IMR-90 (cell line): Measurements from ENCODE around the gene ATP1B4. TPM values are rescaled to one million over a fixed set of nuclear protein-coding genes. Genes with fewer than 3 reads are reported as not detected.

Experiments used
- ATAC-seq: fragments of 200-7000 bp; cut with Tn5 transposase; 2 replicates; pipeline ENCODE4 v1.9.1; 2020; ENCODE audit warnings: low read depth, mild to moderate bottlenecking, moderate library complexity
- BruUV-seq: library from RNA; stranded (reverse); fragments of 400-500 nt; replicated peaks from 2 replicates; lab custom pipeline; 2021; lab: Mats Ljungman, UMichigan
- CTCF ChIA-PET: fragments of 300-600 bp; formaldehyde crosslinking; extraction: SDS; loops from one replicate; lab custom pipeline; 2021; ENCODE audit warnings: antibody characterized with exemption; lab: Yijun Ruan, JAX
- POLR2A ChIA-PET: fragments of 300-600 bp; sonication (Branson Sonifier 250); formaldehyde crosslinking; loops from one replicate; lab custom pipeline; 2022; ENCODE audit warnings: antibody characterized with exemption; ENCODE audit not compliant: unreplicated experiment; lab: Charles Lee
- DNase-seq: peaks from one replicate; pipeline ENCODE4 v3.0.0; 2013
- H2AFZ ChIP-seq: replicated peaks from 2 replicates; pipeline ENCODE3; 2013; ENCODE audit warnings: low read length, mild to moderate bottlenecking; ENCODE audit not compliant: poor library complexity
- H2AK5ac ChIP-seq: 2 replicates; pipeline ENCODE4 v1.6.1; 2013; ENCODE audit warnings: low read depth, low read length, inconsistent platforms
- H2AK9ac ChIP-seq: replicated peaks from 2 replicates; pipeline ENCODE3; 2013; ENCODE audit warnings: mild to moderate bottlenecking, low read depth, low read length, moderate library complexity; ENCODE audit not compliant: poor library complexity
- H2BK120ac ChIP-seq: 2 replicates; pipeline ENCODE4 v1.6.1; 2013; ENCODE audit warnings: low read depth, low read length, inconsistent platforms
- H2BK15ac ChIP-seq: 3 replicates; pipeline ENCODE4 v1.6.1; 2013; ENCODE audit warnings: low read depth, low read length, inconsistent platforms
- H2BK20ac ChIP-seq: 2 replicates; pipeline ENCODE4 v1.6.1; 2013; ENCODE audit warnings: low read depth, mild to moderate bottlenecking, inconsistent platforms, low read length, moderate library complexity
- H2BK5ac ChIP-seq: 2 replicates; pipeline ENCODE4 v1.6.1; 2013; ENCODE audit warnings: mild to moderate bottlenecking, low read depth, low read length, inconsistent platforms; ENCODE audit not compliant: poor library complexity, severe bottlenecking
- H3K14ac ChIP-seq: replicated peaks from 2 replicates; pipeline ENCODE4 v1.6.1; 2013; ENCODE audit warnings: low read depth, low read length, inconsistent platforms
- H3K18ac ChIP-seq: 2 replicates; pipeline ENCODE4 v1.6.1; 2013; ENCODE audit warnings: low read depth, low read length, control low read depth
- H3K23ac ChIP-seq: 2 replicates; pipeline ENCODE4 v1.6.1; 2013; ENCODE audit warnings: low read depth, low read length, inconsistent platforms
- H3K27ac ChIP-seq: 2 replicates; pipeline ENCODE4 v1.5.1; 2013; ENCODE audit warnings: mild to moderate bottlenecking, control low read depth, low read length; ENCODE audit not compliant: insufficient read depth
- H3K27me3 ChIP-seq: 2 replicates; pipeline ENCODE4 v1.6.1; 2013; ENCODE audit warnings: low read length; ENCODE audit not compliant: control insufficient read depth, insufficient read depth
- H3K36me3 ChIP-seq: 2 replicates; pipeline ENCODE4 v1.6.1; 2013; ENCODE audit warnings: low read length, mixed read lengths; ENCODE audit not compliant: control insufficient read depth, insufficient read depth
- H3K4ac ChIP-seq: 2 replicates; pipeline ENCODE4 v1.6.1; 2013; ENCODE audit warnings: low read depth, low read length, inconsistent platforms
- H3K4me1 ChIP-seq: 2 replicates; pipeline ENCODE4 v1.6.1; 2013; ENCODE audit warnings: low read length, mixed read lengths; ENCODE audit not compliant: control insufficient read depth, insufficient read depth
- H3K4me2 ChIP-seq: 2 replicates; pipeline ENCODE4 v1.6.1; 2013; ENCODE audit warnings: low read depth, mild to moderate bottlenecking, control low read depth, low read length, moderate library complexity
- H3K4me3 ChIP-seq: 2 replicates; pipeline ENCODE4 v1.5.1; 2013; ENCODE audit warnings: low read depth, mild to moderate bottlenecking, control low read depth, low read length, moderate library complexity; ENCODE audit not compliant: insufficient read depth
- H3K56ac ChIP-seq: 2 replicates; pipeline ENCODE4 v1.6.1; 2013; ENCODE audit warnings: low read length, inconsistent platforms; ENCODE audit not compliant: insufficient read depth; ENCODE audit errors: extremely low read depth
- H3K79me1 ChIP-seq, 2 experiments: 2 replicates each; pipeline ENCODE4 v1.6.1; 2013; ENCODE audit warnings: low read length in 2 of 2, inconsistent platforms in 1 of 2, low read depth in 1 of 2
- H3K9ac ChIP-seq: 2 replicates; pipeline ENCODE4 v1.6.1; 2013; ENCODE audit warnings: low read depth, low read length, control low read depth
- H3K9me1 ChIP-seq: 2 replicates; pipeline ENCODE4 v1.6.1; 2013; ENCODE audit warnings: low read length, inconsistent platforms; ENCODE audit not compliant: insufficient read depth
- H3K9me3 ChIP-seq: 2 replicates; pipeline ENCODE4 v1.6.1; 2013; ENCODE audit warnings: low read length; ENCODE audit not compliant: control insufficient read depth, insufficient read depth
- H4K20me1 ChIP-seq: 2 replicates; pipeline ENCODE4 v1.6.1; 2013; ENCODE audit warnings: low read length, inconsistent platforms; ENCODE audit not compliant: insufficient read depth
- H4K5ac ChIP-seq: 2 replicates; pipeline ENCODE4 v1.6.1; 2013; ENCODE audit warnings: mild to moderate bottlenecking, low read depth, low read length, control low read depth
- H4K8ac ChIP-seq, 2 experiments: 2 replicates each; pipeline ENCODE4 v1.6.1; 2013; ENCODE audit warnings: low read depth in 2 of 2, low read length in 2 of 2, control low read depth in 1 of 2, inconsistent platforms in 1 of 2
- H4K91ac ChIP-seq: 2 replicates; pipeline ENCODE4 v1.6.1; 2013; ENCODE audit warnings: low read depth, low read length, inconsistent platforms; ENCODE audit not compliant: insufficient read depth
- BHLHE40 ChIP-seq: fragments of 150-350 bp; IDR thresholded peaks from 2 replicates; pipeline ENCODE4 v1.6.1; 2016; ENCODE audit warnings: mild to moderate bottlenecking, low read depth, low read length
- WGBS, 2 experiments: methylation state at CpG; one replicate each; pipeline versions ENCODE4 v1.1.5 to v1.1.7; 2013; ENCODE audit warnings: missing lambda C conversion rate in 2 of 2; ENCODE audit not compliant: insufficient read length in 1 of 2; ENCODE audit errors: extremely low coverage in 2 of 2; 5-methylcytosine and 5-hydroxymethylcytosine counted together
- dilution Hi-C: fragments of 300-500 bp; cut with HindIII; formaldehyde crosslinking; loops from one replicate; pipeline ENCODE4 v1.14.3; 2018; ENCODE audit warnings: low sequenced_read_pairs; ENCODE audit not compliant: unreplicated experiment
- in situ Hi-C: fragments of 300-500 bp; cut with MboI; formaldehyde crosslinking; loops from 3 replicates; pipeline ENCODE4 v1.14.3; 2019; ENCODE audit warnings: low sequenced_read_pairs, inconsistent platforms, mixed read lengths
- intact Hi-C: fragments of 100-400 bp; cut with micrococcal nuclease; formaldehyde crosslinking; loops from 2 replicates; pipeline ENCODE4 v1.10.0; 2022
- polyA plus RNA-seq, 3 experiments: library from polyadenylated mRNA; depleted of rRNA; stranded (reverse); fragments of >200 nt; gene quantifications; 2 replicates each; pipeline ENCODE4 v1.2.3, GENCODE V29; 2012; ENCODE audit warnings: low replicate concordance in 1 of 3
- total RNA-seq: library from RNA; depleted of rRNA; stranded (reverse); fragments of >200 nt; gene quantifications from 2 replicates; pipeline ENCODE4 v1.2.3, GENCODE V29; 2012
- TF ChIP-seq, protein P1 (sequence below): fragments of 150-350 bp; IDR thresholded peaks from 2 replicates; pipeline ENCODE4 v1.6.1; 2016; ENCODE audit warnings: low read depth, mild to moderate bottlenecking, low read length, moderate library complexity, borderline replicate concordance

Gene ATP1B4
- total and polyA plus RNA-seq, 2 of the 4 experiments (the other 2 are of a cell fraction), result not detected

DNA sequence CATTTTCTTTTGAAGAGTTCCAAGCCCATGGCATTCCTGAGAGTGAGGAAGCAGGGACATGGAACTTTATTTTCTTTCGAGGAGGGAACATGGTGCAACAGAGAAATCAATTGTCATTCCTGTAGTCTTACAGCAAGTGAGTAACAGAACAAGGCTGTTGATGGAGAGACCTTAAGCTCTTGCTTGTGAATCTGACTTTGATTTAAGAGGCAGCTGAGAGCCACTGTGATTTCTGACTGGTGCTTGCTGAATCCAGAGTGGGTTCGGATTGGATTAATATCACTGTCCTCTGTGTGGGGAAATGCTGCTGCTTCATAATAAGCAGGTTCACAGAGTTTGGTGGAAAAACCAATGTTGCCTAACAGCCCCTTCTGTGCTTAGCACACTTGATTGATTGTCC is 4.7 kb upstream of the ATP1B4 start:
- Histone ChIP-seq H3K14ac (no peak overlapping the region), H3K36me3 (no peaks in the 10 kb centered on the region), H3K9me3 (no peaks in the 10 kb centered on the region), H3K23ac (no peak overlapping the region), H2AK9ac (no peak overlapping the region), H2AK5ac (no peak overlapping the region), H3K4me1 (no peaks in the 10 kb centered on the region), H4K20me1 (no peaks in the 10 kb centered on the region), H3K79me1 (no peaks in the 10 kb centered on the region), H4K8ac (no peak overlapping the region), H3K9me1 (no peaks in the 10 kb centered on the region), H2BK15ac (no peak overlapping the region), H3K4me3 (no peak overlapping the region), H2BK20ac (no peak overlapping the region), H2BK5ac (no peak overlapping the region), H3K9ac (no peak overlapping the region), H3K27me3 (peaks cover 1% of the 10 kb centered on the region; the same call in 1 of the 2 replicates), H4K5ac (no peak overlapping the region), H3K4ac (no peak overlapping the region), H3K56ac (no peak overlapping the region), H2AFZ (no peak overlapping the region), H2BK120ac (no peak overlapping the region), H3K27ac (no peak overlapping the region), H4K91ac (no peak overlapping the region), H3K18ac (no peak overlapping the region), H3K4me2 (no peak overlapping the region)
- in situ Hi-C loops, result no loop called here
- TF ChIP-seq BHLHE40, result no peak
- TF ChIP-seq, protein P1, sequence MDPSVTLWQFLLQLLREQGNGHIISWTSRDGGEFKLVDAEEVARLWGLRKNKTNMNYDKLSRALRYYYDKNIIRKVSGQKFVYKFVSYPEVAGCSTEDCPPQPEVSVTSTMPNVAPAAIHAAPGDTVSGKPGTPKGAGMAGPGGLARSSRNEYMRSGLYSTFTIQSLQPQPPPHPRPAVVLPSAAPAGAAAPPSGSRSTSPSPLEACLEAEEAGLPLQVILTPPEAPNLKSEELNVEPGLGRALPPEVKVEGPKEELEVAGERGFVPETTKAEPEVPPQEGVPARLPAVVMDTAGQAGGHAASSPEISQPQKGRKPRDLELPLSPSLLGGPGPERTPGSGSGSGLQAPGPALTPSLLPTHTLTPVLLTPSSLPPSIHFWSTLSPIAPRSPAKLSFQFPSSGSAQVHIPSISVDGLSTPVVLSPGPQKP, result no peak
- dilution Hi-C loops, result no loop called here
- ChIA-PET POLR2A (interaction anchor here (0.6 kb wide), 1 partner anchor 32 kb away, joined by 9 read pairs; no protein-coding TSS in a partner anchor), CTCF (no interaction called here)
- intact Hi-C loops, result no loop called here
- 20% methylated on average over 1 of the region's 2 CpGs; no CpG with 5 or more reads in 1 of the 2 experiments for WGBS, 2 experiments
- no peak for DNase-seq
- ATAC-seq, result no peak
- no TSS peak for BruUV-seq
